NT2/D1 (cell line): ENCODE data around the gene MYL4.

Source experiments
- SUZ12 ChIP-seq: IDR thresholded peaks from 2 replicates; pipeline ENCODE4 v1.6.1; 2011; ENCODE audit not compliant: insufficient read length, insufficient read depth; ENCODE audit errors: extremely low read depth
- YY1 ChIP-seq: IDR thresholded peaks from 2 replicates; pipeline ENCODE4 v1.6.1; 2011; ENCODE audit not compliant: insufficient read length, insufficient read depth
- ZNF274 ChIP-seq: IDR thresholded peaks from 2 replicates; pipeline ENCODE4 v1.6.1; 2011; ENCODE audit warnings: mild to moderate bottlenecking, low read depth, low read length

DNA sequence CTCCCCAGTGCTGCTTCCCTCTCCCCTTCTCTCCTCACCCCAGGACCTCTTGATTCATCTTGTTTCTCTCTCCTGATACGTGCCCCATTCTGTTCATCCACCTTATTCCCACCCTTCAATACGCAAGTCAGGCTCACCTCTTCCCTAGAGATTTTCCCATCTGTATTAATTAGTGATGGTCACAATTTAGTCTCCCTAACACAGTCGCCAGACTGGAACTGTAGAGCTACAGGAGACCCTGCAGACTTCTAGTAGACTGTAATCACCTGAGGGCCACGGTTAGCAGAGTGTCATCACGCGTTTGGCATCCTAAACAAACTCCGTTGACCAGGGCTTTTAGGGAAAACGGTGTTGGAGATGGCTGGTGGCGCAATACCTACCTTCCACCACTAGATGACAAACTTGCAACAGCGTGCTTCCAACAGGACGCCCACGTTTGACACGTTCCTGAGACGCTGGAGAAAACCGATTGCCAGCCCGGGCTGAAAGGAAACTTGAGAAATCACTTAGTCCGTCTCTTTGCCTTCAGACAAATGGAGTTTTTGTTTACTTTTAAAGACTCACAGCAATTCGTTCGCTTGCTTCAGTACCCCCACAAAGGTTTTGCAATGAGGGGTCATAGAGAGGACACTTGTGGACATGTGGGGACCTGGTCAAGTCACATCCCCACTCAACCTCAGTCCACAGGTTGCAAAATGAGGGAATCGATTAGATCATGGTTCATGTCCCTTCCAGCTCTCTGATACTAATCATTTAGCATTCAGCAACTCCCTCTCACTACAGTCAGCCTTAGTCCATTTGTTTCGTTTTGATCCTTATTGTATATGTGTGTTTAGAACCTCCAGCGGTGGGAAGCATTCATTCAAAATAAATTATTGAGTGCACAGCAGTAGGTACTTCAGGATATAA lies 20.6 kb downstream of the MYL4 start:
- TF ChIP-seq ZNF274 = no peak
- TF ChIP-seq YY1 = no peak
- TF ChIP-seq SUZ12 = no peak
